Ovary (tissue), 3 donors: ENCODE data around the gene ADAMTSL5.

Source experiments
- POLR2A ChIP-seq: fragments of 450-650 bp; IDR thresholded peaks from one replicate; pipeline ENCODE4 v1.6.1; 2017; ENCODE audit warnings: antibody characterized with exemption, mild to moderate bottlenecking, moderate library complexity
- TF ChIP-seq, protein P1 (sequence below), 3 donors: fragments of 450-650 bp in 2 of 3; fragments of 200-600 bp in 1 of 3; IDR thresholded peaks; one replicate each; pipeline versions ENCODE4 v1.5.1 to v1.8.0; 2016 to 2022; ENCODE audit warnings: antibody characterized with exemption in 3 of 3, mild to moderate bottlenecking in 1 of 3
- donor health status: DM: no; HTN: no; CAD: no.

DNA sequence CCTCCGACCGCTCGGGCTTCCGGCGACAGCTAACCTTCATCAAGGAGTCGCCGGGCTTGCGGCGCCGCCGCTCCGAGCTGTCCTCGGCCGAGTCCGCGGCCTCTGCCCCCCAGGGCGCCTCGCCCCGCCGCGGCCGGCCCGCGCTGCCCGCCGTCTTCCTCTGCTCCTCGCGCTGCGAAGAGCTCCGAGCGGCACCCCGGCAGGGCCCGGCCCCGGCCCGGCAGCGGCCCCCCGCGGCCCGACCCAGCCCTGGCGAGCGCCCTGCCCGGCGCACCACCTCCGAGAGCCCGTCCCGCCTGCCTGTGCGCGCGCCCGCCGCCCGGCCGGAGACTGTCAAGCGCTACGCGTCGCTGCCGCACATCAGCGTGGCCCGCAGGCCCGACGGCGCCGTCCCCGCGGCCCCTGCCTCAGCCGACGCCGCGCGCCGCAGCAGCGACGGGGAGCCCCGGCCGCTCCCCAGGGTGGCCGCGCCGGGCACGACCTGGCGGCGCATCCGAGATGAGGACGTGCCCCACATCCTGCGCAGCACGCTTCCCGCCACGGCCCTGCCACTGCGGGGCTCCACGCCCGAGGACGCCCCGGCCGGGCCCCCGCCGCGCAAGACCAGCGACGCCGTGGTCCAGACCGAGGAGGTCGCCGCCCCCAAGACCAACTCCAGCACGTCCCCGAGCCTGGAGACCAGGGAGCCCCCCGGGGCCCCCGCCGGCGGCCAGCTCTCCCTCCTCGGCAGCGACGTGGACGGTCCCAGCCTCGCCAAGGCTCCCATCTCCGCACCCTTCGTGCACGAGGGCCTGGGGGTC, 43.4 kb downstream of the ADAMTSL5 start:
- TF ChIP-seq, protein P1, sequence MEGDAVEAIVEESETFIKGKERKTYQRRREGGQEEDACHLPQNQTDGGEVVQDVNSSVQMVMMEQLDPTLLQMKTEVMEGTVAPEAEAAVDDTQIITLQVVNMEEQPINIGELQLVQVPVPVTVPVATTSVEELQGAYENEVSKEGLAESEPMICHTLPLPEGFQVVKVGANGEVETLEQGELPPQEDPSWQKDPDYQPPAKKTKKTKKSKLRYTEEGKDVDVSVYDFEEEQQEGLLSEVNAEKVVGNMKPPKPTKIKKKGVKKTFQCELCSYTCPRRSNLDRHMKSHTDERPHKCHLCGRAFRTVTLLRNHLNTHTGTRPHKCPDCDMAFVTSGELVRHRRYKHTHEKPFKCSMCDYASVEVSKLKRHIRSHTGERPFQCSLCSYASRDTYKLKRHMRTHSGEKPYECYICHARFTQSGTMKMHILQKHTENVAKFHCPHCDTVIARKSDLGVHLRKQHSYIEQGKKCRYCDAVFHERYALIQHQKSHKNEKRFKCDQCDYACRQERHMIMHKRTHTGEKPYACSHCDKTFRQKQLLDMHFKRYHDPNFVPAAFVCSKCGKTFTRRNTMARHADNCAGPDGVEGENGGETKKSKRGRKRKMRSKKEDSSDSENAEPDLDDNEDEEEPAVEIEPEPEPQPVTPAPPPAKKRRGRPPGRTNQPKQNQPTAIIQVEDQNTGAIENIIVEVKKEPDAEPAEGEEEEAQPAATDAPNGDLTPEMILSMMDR (IDR thresholded peaks at IDR 0.05) = no peak
- no peak for TF ChIP-seq POLR2A
